ENCODE measurements around the gene TLR2.

The TLR2 gene

GRCh38 chr4:153747406-153747955, 63.4 kb downstream of the TLR2 start:
- H3K4me3 ChIP-seq (ENCODE audit: low read length, poor library complexity, severe bottlenecking), result no peak overlapping the region
- H3K9me2 ChIP-seq (replicated peaks; ENCODE audit: low read depth, low read length), result no peaks in the 10 kb centered on the region
- no peaks in the 10 kb centered on the region for H3K79me2 ChIP-seq (ENCODE audit: insufficient read depth, low read length)
- no peaks in the 10 kb centered on the region for H3F3A ChIP-seq (ENCODE audit: low read depth)
- H3K4me2 ChIP-seq (ENCODE audit: low read depth, low read length, poor library complexity, severe bottlenecking), result no peak overlapping the region
- TF ChIP-seq CTCF (conservative IDR thresholded peaks at IDR 0.05; ENCODE audit: low read length), result no peak
- no peak for TF ChIP-seq EZH2phosphoT487 (IDR thresholded peaks at IDR 0.05; ENCODE audit: borderline replicate concordance)
- H2AFZ ChIP-seq (ENCODE audit: low read length), result no peak overlapping the region
- H3K27me3 ChIP-seq (ENCODE audit: insufficient read depth, low read length, poor library complexity, severe bottlenecking), result no peaks in the 10 kb centered on the region
- H3K9me3 ChIP-seq (ENCODE audit: insufficient read depth, low read depth, low read length), result no peaks in the 10 kb centered on the region
- H3K9ac ChIP-seq (ENCODE audit: low read depth, low read length, poor library complexity, severe bottlenecking), result no peak overlapping the region
- H4K20me1 ChIP-seq (ENCODE audit: insufficient read depth, low read length, poor library complexity, severe bottlenecking), result no peaks in the 10 kb centered on the region
- H3K36me3 ChIP-seq (ENCODE audit: insufficient read depth, low read length), result no peaks in the 10 kb centered on the region
- H3K4me1 ChIP-seq (ENCODE audit: insufficient read depth, low read length, poor library complexity, severe bottlenecking), result peaks cover 3% of the 10 kb centered on the region

GRCh38 chr4:153748378-153748777, 64.3 kb downstream of the TLR2 start:
- Histone ChIP-seq H3K4me3 (ENCODE audit: low read length, poor library complexity, severe bottlenecking) (no peak overlapping the region), H2AFZ (ENCODE audit: low read length) (no peak overlapping the region), H3K4me1 (ENCODE audit: insufficient read depth, low read length, poor library complexity, severe bottlenecking) (peaks cover 3% of the 10 kb centered on the region), H3K9ac (ENCODE audit: low read depth, low read length, poor library complexity, severe bottlenecking) (no peak overlapping the region), H3K36me3 (ENCODE audit: insufficient read depth, low read length) (no peaks in the 10 kb centered on the region), H3K9me2 (replicated peaks; ENCODE audit: low read depth, low read length) (no peaks in the 10 kb centered on the region), H3K9me3 (ENCODE audit: insufficient read depth, low read depth, low read length) (no peaks in the 10 kb centered on the region), H3F3A (ENCODE audit: low read depth) (no peaks in the 10 kb centered on the region), H3K79me2 (ENCODE audit: insufficient read depth, low read length) (no peaks in the 10 kb centered on the region), H3K4me2 (ENCODE audit: low read depth, low read length, poor library complexity, severe bottlenecking) (no peak overlapping the region), H3K27me3 (ENCODE audit: insufficient read depth, low read length, poor library complexity, severe bottlenecking) (no peaks in the 10 kb centered on the region), H4K20me1 (ENCODE audit: insufficient read depth, low read length, poor library complexity, severe bottlenecking) (no peaks in the 10 kb centered on the region)
- TF ChIP-seq CTCF (conservative IDR thresholded peaks at IDR 0.05; ENCODE audit: low read length) (no peak), EZH2phosphoT487 (IDR thresholded peaks at IDR 0.05; ENCODE audit: borderline replicate concordance) (no peak)

- Histone ChIP-seq H3K9me3 (ENCODE audit: insufficient read depth, low read depth, low read length) (no peaks in the 10 kb centered on the region), H4K20me1 (ENCODE audit: insufficient read depth, low read length, poor library complexity, severe bottlenecking) (no peaks in the 10 kb centered on the region), H3K9ac (ENCODE audit: low read depth, low read length, poor library complexity, severe bottlenecking) (no peak overlapping the region), H3K36me3 (ENCODE audit: insufficient read depth, low read length) (no peaks in the 10 kb centered on the region), H3K4me1 (ENCODE audit: insufficient read depth, low read length, poor library complexity, severe bottlenecking) (peaks cover 3% of the 10 kb centered on the region), H3K9me2 (replicated peaks; ENCODE audit: low read depth, low read length) (no peaks in the 10 kb centered on the region), H3K4me2 (ENCODE audit: low read depth, low read length, poor library complexity, severe bottlenecking) (no peak overlapping the region), H3F3A (ENCODE audit: low read depth) (no peaks in the 10 kb centered on the region), H3K4me3 (ENCODE audit: low read length, poor library complexity, severe bottlenecking) (no peak overlapping the region), H3K79me2 (ENCODE audit: insufficient read depth, low read length) (no peaks in the 10 kb centered on the region), H2AFZ (ENCODE audit: low read length) (no peak overlapping the region), H3K27me3 (ENCODE audit: insufficient read depth, low read length, poor library complexity, severe bottlenecking) (no peaks in the 10 kb centered on the region)
- TF ChIP-seq EZH2phosphoT487 (IDR thresholded peaks at IDR 0.05; ENCODE audit: borderline replicate concordance), result no peak
- peak; percentile 97 for TF ChIP-seq CTCF (conservative IDR thresholded peaks at IDR 0.05; ENCODE audit: low read length)
These were observed 66.2 kb downstream of the TLR2 start for GRCh38 chr4:153750197-153750817.

Measured in Loucy (cell line).